Measurements from ENCODE around the gene PTPN7.

Gene PTPN7

GRCh38 chr1:202163281-202164270 lies 3.2 kb upstream of the PTPN7 start:
- no peak for DNase-seq (ENCODE audit: low read depth)
- TF ChIP-seq CTCF (conservative IDR thresholded peaks at IDR 0.05; ENCODE audit: low read depth, low read length), result no peak
- no peak overlapping the region for H3K4me3 ChIP-seq (ENCODE audit: low read length)

- no peak overlapping the region for H3K4me3 ChIP-seq (ENCODE audit: low read length)
- DNase-seq (ENCODE audit: low read depth), result no peak
- TF ChIP-seq CTCF (conservative IDR thresholded peaks at IDR 0.05; ENCODE audit: low read depth, low read length), result no peak
These were observed 2.2 kb upstream of the PTPN7 start for GRCh38 chr1:202162418-202163280.

- no peak for TF ChIP-seq CTCF (conservative IDR thresholded peaks at IDR 0.05; ENCODE audit: low read depth, low read length)
- DNase-seq (ENCODE audit: low read depth), result no peak
- H3K4me3 ChIP-seq (ENCODE audit: low read length), result no peak overlapping the region
These were observed 1.6 kb upstream of the PTPN7 start for GRCh38 chr1:202162047-202162417.

- no peak for DNase-seq (ENCODE audit: low read depth)
- no peak for TF ChIP-seq CTCF (conservative IDR thresholded peaks at IDR 0.05; ENCODE audit: low read depth, low read length)
- no peak overlapping the region for H3K4me3 ChIP-seq (ENCODE audit: low read length)
These were observed 997 bp upstream of the PTPN7 start for GRCh38 chr1:202161151-202162046.

- DNase-seq (ENCODE audit: low read depth), result no peak
- H3K4me3 ChIP-seq (ENCODE audit: low read length), result no peak overlapping the region
- TF ChIP-seq CTCF (conservative IDR thresholded peaks at IDR 0.05; ENCODE audit: low read depth, low read length), result no peak
These were observed 649 bp downstream of the PTPN7 start for GRCh38 chr1:202159534-202160371.

Measured in retinal pigment epithelial cell (primary cell).